ENCODE data around the gene GHITM. TPM values are rescaled to one million over a fixed set of nuclear protein-coding genes. Genes with fewer than 3 reads are reported as not detected.

The GHITM gene
- total and polyA plus RNA-seq, 2 of the 4 experiments (the other 2 are of a cell fraction): 103 to 185 TPM

GRCh38 chr10:84198206-84198915 lies 59.1 kb downstream of the GHITM start:
- no peak overlapping the region for H3K27ac ChIP-seq (ENCODE audit: insufficient read depth, low read length)
- H3K4me2 ChIP-seq (ENCODE audit: low read depth, low read length): no peak overlapping the region
- no peak overlapping the region for H4K5ac ChIP-seq (ENCODE audit: low read depth, low read length)
- CTCF ChIA-PET: no interaction called here
- no TSS peak for BruUV-seq (replicated peaks)
- H2AK9ac ChIP-seq (replicated peaks; ENCODE audit: low read depth, low read length, poor library complexity): no peak overlapping the region
- H3K14ac ChIP-seq (replicated peaks; ENCODE audit: low read depth, low read length): no peak overlapping the region
- intact Hi-C loops (cut with micrococcal nuclease): no loop called here
- H2BK15ac ChIP-seq (ENCODE audit: low read depth, low read length): no peak overlapping the region
- H3K9me3 ChIP-seq (ENCODE audit: control insufficient read depth, insufficient read depth, low read length): no peaks in the 10 kb centered on the region
- H4K8ac ChIP-seq (ENCODE audit: low read depth in 2 of 2, low read length in 2 of 2): no peak overlapping the region
- H3K4ac ChIP-seq (ENCODE audit: low read depth, low read length): no peak overlapping the region
- dilution Hi-C loops (cut with HindIII; ENCODE audit: low sequenced_read_pairs, unreplicated experiment): no loop called here
- no peak for DNase-seq
- no peak overlapping the region for H2BK5ac ChIP-seq (ENCODE audit: low read depth, low read length, poor library complexity, severe bottlenecking)
- TF ChIP-seq RCOR1 (IDR thresholded peaks at IDR 0.05; ENCODE audit: insufficient replicate concordance, low read length) (no peak), MAFK (IDR thresholded peaks at IDR 0.05; ENCODE audit: low read depth, low read length) (no peak), RAD21 (IDR thresholded peaks at IDR 0.05; ENCODE audit: low read length) (no peak), MAZ (IDR thresholded peaks at IDR 0.05; ENCODE audit: borderline replicate concordance, low read depth, low read length) (no peak)
- H2AK5ac ChIP-seq (ENCODE audit: low read depth, low read length): no peak overlapping the region
- WGBS, 2 experiments (ENCODE audit: extremely low coverage in 2 of 2, insufficient read length in 1 of 2): 50% methylated on average over 3 of the region's 7 CpGs; no CpG with 5 or more reads in 1 of the 2 experiments
- H3K56ac ChIP-seq (ENCODE audit: extremely low read depth, insufficient read depth, low read length): no peak overlapping the region
- H3K18ac ChIP-seq (ENCODE audit: low read depth, low read length): no peak overlapping the region
- H2BK20ac ChIP-seq (ENCODE audit: low read depth, low read length): no peak overlapping the region
- H3K4me1 ChIP-seq (ENCODE audit: control insufficient read depth, insufficient read depth, low read length): peaks cover 2% of the 10 kb centered on the region; the same call in 1 of the 2 replicates
- no peak overlapping the region for H2AFZ ChIP-seq (replicated peaks; ENCODE audit: low read length, poor library complexity)
- in situ Hi-C loops (cut with MboI; ENCODE audit: low sequenced_read_pairs): no loop called here
- no peaks in the 10 kb centered on the region for H4K20me1 ChIP-seq (ENCODE audit: insufficient read depth, low read length)
- H3K79me1 ChIP-seq (ENCODE audit: low read depth in 1 of 2, low read length in 2 of 2): no peaks in the 10 kb centered on the region
- no peaks in the 10 kb centered on the region for H3K36me3 ChIP-seq (ENCODE audit: control insufficient read depth, insufficient read depth, low read length)
- POLR2A ChIA-PET (ENCODE audit: unreplicated experiment): no interaction called here
- no peaks in the 10 kb centered on the region for H3K9me1 ChIP-seq (ENCODE audit: insufficient read depth, low read length)
- H4K91ac ChIP-seq (ENCODE audit: insufficient read depth, low read depth, low read length): no peak overlapping the region
- no peak for ATAC-seq (ENCODE audit: low read depth)
- no peak overlapping the region for H3K9ac ChIP-seq (ENCODE audit: low read depth, low read length)
- H3K23ac ChIP-seq (ENCODE audit: low read depth, low read length): no peak overlapping the region
- H3K27me3 ChIP-seq (ENCODE audit: control insufficient read depth, insufficient read depth, low read length): peaks cover 42% of the 10 kb centered on the region
- H3K4me3 ChIP-seq (ENCODE audit: insufficient read depth, low read depth, low read length): no peak overlapping the region
- H2BK120ac ChIP-seq (ENCODE audit: low read depth, low read length): no peak overlapping the region
